HCT116 (cell line): ENCODE data around the gene ST3GAL3. TPM values are rescaled to one million over a fixed set of nuclear protein-coding genes. Genes with fewer than 3 reads are reported as not detected.

Experiments
- ATAC-seq: fragments of 200-7000 bp; cut with Tn5 transposase; 2 replicates; pipeline ENCODE4 v1.9.1; 2020; ENCODE audit warnings: mild to moderate bottlenecking, moderate library complexity
- BruUV-seq: library from RNA; stranded (reverse); fragments of 400-500 nt; replicated peaks from 2 replicates; lab custom pipeline; 2021; lab: Mats Ljungman, UMichigan
- CTCF ChIA-PET: fragments of 300-600 bp; sonication (Branson Sonifier 250); formaldehyde crosslinking; loops from one replicate; lab custom pipeline; 2021; ENCODE audit warnings: antibody characterized with exemption; lab: Charles Lee
- POLR2A ChIA-PET: fragments of 300-600, 350-600 bp; sonication (Branson Sonifier 250); formaldehyde crosslinking; loops from one replicate; lab custom pipeline; 2021; ENCODE audit warnings: antibody characterized with exemption; lab: Charles Lee
- RAD21 ChIA-PET, 2 experiments: fragments of 300-600 bp; sonication (Branson Sonifier 250); formaldehyde crosslinking; loops; one replicate each; lab custom pipeline; 2023; ENCODE audit warnings: low total read pairs in 2 of 2; ENCODE audit not compliant: uncharacterized antibody in 2 of 2, unreplicated experiment in 2 of 2, low non-redundant PET in 1 of 2; lab: Charles Lee
- DNase-seq: peaks from one replicate; pipeline ENCODE4 v3.0.0-alpha.2; 2010; ENCODE audit warnings: low read depth, low spot score
- H2AFZ ChIP-seq: fragments of 200-600 bp; shearing (Covaris generic), sonication (generic); 2 replicates; pipeline ENCODE4 v1.6.1; 2017; ENCODE audit warnings: low read depth, mixed run types, mixed read lengths, antibody characterized with exemption, low read length; ENCODE audit not compliant: poor library complexity, severe bottlenecking
- H3K27ac ChIP-seq: 2 replicates; pipeline ENCODE4 v1.5.1; 2012; ENCODE audit warnings: low read depth, low read length
- H3K27me3 ChIP-seq: fragments of 200-600 bp; sonication (generic); 2 replicates; pipeline ENCODE4 v1.6.1; 2016; ENCODE audit warnings: mixed run types, low read length, mixed read lengths; ENCODE audit not compliant: insufficient read depth
- H3K36me3 ChIP-seq, 2 experiments: fragments of 200-500 bp in 1 of 2; fragments of 200-600 bp in 1 of 2; sonication (Bioruptor generic) in 1 of 2; sonication (generic) in 1 of 2; 2 replicates each; pipeline versions ENCODE4 v1.5.1 to v1.6.1; 2014 to 2016; ENCODE audit warnings: low read length in 2 of 2, inconsistent platforms in 1 of 2, mixed read lengths in 1 of 2, mixed run types in 1 of 2; ENCODE audit not compliant: insufficient read depth in 2 of 2, control insufficient read depth in 1 of 2
- H3K4me1 ChIP-seq, 2 experiments: fragments of 200-600 bp in 1 of 2; sonication (generic) in 1 of 2; 2 replicates each; pipeline versions ENCODE4 v1.5.1 to v1.6.1; 2012 to 2017; ENCODE audit warnings: low read length in 2 of 2, inconsistent platforms in 1 of 2, mild to moderate bottlenecking in 1 of 2, mixed read lengths in 1 of 2, mixed run types in 1 of 2, moderate library complexity in 1 of 2; ENCODE audit not compliant: insufficient read depth in 2 of 2, control insufficient read depth in 1 of 2
- H3K4me2 ChIP-seq: fragments of 200-600 bp; sonication (generic); 2 replicates; pipeline ENCODE4 v1.6.1; 2017; ENCODE audit warnings: mixed run types, low read length, mixed read lengths
- H3K4me3 ChIP-seq, 2 experiments: fragments of 200-600 bp in 1 of 2; sonication (generic) in 1 of 2; replicated peaks in 1 of 2; 2 replicates each; pipeline ENCODE4 v1.5.1; 2011 to 2016; ENCODE audit warnings: low read length in 2 of 2, control low read depth in 1 of 2, low read depth in 1 of 2, mild to moderate bottlenecking in 1 of 2, mixed read lengths in 1 of 2, mixed run types in 1 of 2
- H3K79me2 ChIP-seq: fragments of 200-600 bp; sonication (generic); 2 replicates; pipeline ENCODE4 v1.6.1; 2017; ENCODE audit warnings: mild to moderate bottlenecking, mixed run types, low read length, moderate library complexity, mixed read lengths; ENCODE audit not compliant: insufficient read depth
- H3K9ac ChIP-seq: fragments of 200-600 bp; sonication (generic); 2 replicates; pipeline ENCODE4 v1.6.1; 2016; ENCODE audit warnings: low read length, mixed read lengths
- H3K9me2 ChIP-seq: fragments of 200-600 bp; sonication (generic), shearing (Covaris generic); 2 replicates; pipeline ENCODE4 v1.6.1; 2017; ENCODE audit warnings: mixed run types, mild to moderate bottlenecking, moderate library complexity; ENCODE audit not compliant: insufficient read depth
- H3K9me3 ChIP-seq, 2 experiments: fragments of 200-500 bp in 1 of 2; fragments of 200-600 bp in 1 of 2; sonication (Bioruptor generic) in 1 of 2; sonication (generic) in 1 of 2; 2 replicates each; pipeline ENCODE4 v1.6.1; 2014 to 2017; ENCODE audit warnings: low read length in 2 of 2, mixed read lengths in 2 of 2, inconsistent platforms in 1 of 2, low read depth in 1 of 2, mild to moderate bottlenecking in 1 of 2, mixed run types in 1 of 2, moderate library complexity in 1 of 2; ENCODE audit not compliant: control insufficient read depth in 1 of 2, insufficient read depth in 1 of 2
- H4K20me1 ChIP-seq: fragments of 200-600 bp; sonication (generic), shearing (Covaris generic); 2 replicates; pipeline ENCODE4 v1.6.1; 2017; ENCODE audit warnings: mixed run types, mild to moderate bottlenecking, moderate library complexity; ENCODE audit not compliant: insufficient read depth
- ATF3 ChIP-seq: IDR thresholded peaks from 2 replicates; pipeline ENCODE4 v1.6.1; 2012
- CBX3 ChIP-seq: IDR thresholded peaks from 2 replicates; pipeline ENCODE4 v1.6.1; 2012; ENCODE audit warnings: low read depth
- CEBPB ChIP-seq: IDR thresholded peaks from 2 replicates; pipeline ENCODE4 v1.6.1; 2012; ENCODE audit warnings: low read depth
- EGR1 ChIP-seq: IDR thresholded peaks from 2 replicates; pipeline ENCODE4 v1.6.1; 2012; ENCODE audit warnings: low read depth
- ELF1 ChIP-seq: IDR thresholded peaks from 2 replicates; pipeline ENCODE4 v1.6.1; 2012; ENCODE audit warnings: low read depth, borderline replicate concordance
- EZH2 ChIP-seq: fragments of 200-600 bp; sonication (generic); IDR thresholded peaks from 2 replicates; pipeline ENCODE4 v1.6.1; 2017; ENCODE audit warnings: antibody characterized with exemption, mixed run types
- EZH2phosphoT487 ChIP-seq: fragments of 200-600 bp; IDR thresholded peaks from 2 replicates; pipeline ENCODE4 v1.6.1; 2018; ENCODE audit warnings: antibody characterized with exemption, borderline replicate concordance
- FOSL1 ChIP-seq: IDR thresholded peaks from 2 replicates; pipeline ENCODE4 v1.6.1; 2012; ENCODE audit warnings: low read depth
- JUND ChIP-seq: IDR thresholded peaks from 2 replicates; pipeline ENCODE4 v1.6.1; 2012
- MAX ChIP-seq: IDR thresholded peaks from 2 replicates; pipeline ENCODE4 v1.6.1; 2012
- POLR2A ChIP-seq: IDR thresholded peaks from 2 replicates; pipeline ENCODE4 v1.7.0; 2011; ENCODE audit warnings: borderline replicate concordance; ENCODE audit not compliant: insufficient read depth, insufficient read length; ENCODE audit errors: extremely low read depth
- POLR2AphosphoS5 ChIP-seq: IDR thresholded peaks from 2 replicates; pipeline ENCODE4 v1.6.1; 2011; ENCODE audit warnings: mild to moderate bottlenecking, low read depth, low read length, moderate library complexity
- RAD21 ChIP-seq: IDR thresholded peaks from 2 replicates; pipeline ENCODE4 v1.6.1; 2012; ENCODE audit warnings: low read depth, mild to moderate bottlenecking
- REST ChIP-seq: IDR thresholded peaks from 2 replicates; pipeline ENCODE4 v1.6.1; 2012; ENCODE audit warnings: low read depth
- SIN3A ChIP-seq: IDR thresholded peaks from 2 replicates; pipeline ENCODE4 v1.6.1; 2012; ENCODE audit warnings: low read depth
- SP1 ChIP-seq: IDR thresholded peaks from 2 replicates; pipeline ENCODE4 v1.6.1; 2012; ENCODE audit warnings: low read depth
- SRF ChIP-seq: IDR thresholded peaks from 2 replicates; pipeline ENCODE4 v1.6.1; 2012; ENCODE audit warnings: low read depth
- TCF7L2 ChIP-seq: IDR thresholded peaks from 2 replicates; pipeline ENCODE4 v1.7.0; 2011; ENCODE audit warnings: borderline replicate concordance, inconsistent platforms; ENCODE audit not compliant: insufficient read depth, insufficient read length; ENCODE audit errors: extremely low read depth
- YY1 ChIP-seq: IDR thresholded peaks from 2 replicates; pipeline ENCODE4 v1.6.1; 2011; ENCODE audit warnings: low read length, low read depth, moderate library complexity, mild to moderate bottlenecking; ENCODE audit not compliant: insufficient replicate concordance; ENCODE audit errors: extremely low read depth
- ZFX ChIP-seq: fragments of 450-650 bp; IDR thresholded peaks from 2 replicates; pipeline ENCODE4 v1.6.1; 2017
- intact Hi-C: fragments of 100-400 bp; cut with micrococcal nuclease; formaldehyde crosslinking; loops from 2 replicates; pipeline ENCODE4 v1.10.0; 2022
- total RNA-seq: library from RNA; stranded (reverse); gene quantifications from one replicate; pipeline ENCODE4 v1.2.1, GENCODE V29; 2021; ENCODE audit not compliant: unreplicated experiment

The ST3GAL3 gene
- total RNA-seq, 1 experiment from 2014 or later: 7.2 TPM

- Histone ChIP-seq H3K27ac (no peak overlapping the region), H2AFZ (no peak overlapping the region), H3K4me1 (peaks cover 1 to 15% of the 10 kb centered on the region in 2 experiments; a peak in 3 of 4 replicates), H4K20me1 (no peaks in the 10 kb centered on the region), H3K36me3 (no peaks in the 10 kb centered on the region), H3K9me2 (no peaks in the 10 kb centered on the region), H3K27me3 (no peaks in the 10 kb centered on the region), H3K9me3 (no peaks in the 10 kb centered on the region), H3K4me2 (no peak overlapping the region), H3K9ac (no peak overlapping the region), H3K4me3 (no peak overlapping the region), H3K79me2 (no peaks in the 10 kb centered on the region)
- intact Hi-C loops: no loop called here
- no TSS peak for BruUV-seq
- ChIA-PET CTCF (no interaction called here), POLR2A (no interaction called here), RAD21 (no interaction called here)
- ATAC-seq (no peak), DNase-seq (no peak)
- no peak for TF ChIP-seq EZH2
- no peak for TF ChIP-seq EGR1
- TF ChIP-seq ELF1: no peak
- TF ChIP-seq POLR2AphosphoS5: no peak
- no peak for TF ChIP-seq ATF3
- no peak for TF ChIP-seq ZFX
- no peak for TF ChIP-seq SIN3A
Measured at GRCh38 chr1:43874716-43875115, 167.4 kb downstream of the ST3GAL3 start.

- POLR2A ChIA-PET: no interaction called here
- DNase-seq: no peak
- Histone ChIP-seq H3K4me2 (no peak overlapping the region), H3K4me1 (peaks cover 7 to 21% of the 10 kb centered on the region in 2 experiments; a peak in 3 of 4 replicates), H3K9me3 (no peaks in the 10 kb centered on the region), H3K79me2 (no peaks in the 10 kb centered on the region), H3K27ac (no peak overlapping the region)
- no TSS peak for BruUV-seq
- TF ChIP-seq JUND (no peak), REST (no peak), SIN3A (no peak), RAD21 (no peak), POLR2AphosphoS5 (no peak), TCF7L2 (no peak), FOSL1 (no peak), SRF (no peak), YY1 (no peak), ZFX (no peak), SP1 (no peak), EZH2phosphoT487 (no peak), POLR2A (no peak), EZH2 (no peak), EGR1 (no peak), MAX (no peak), CBX3 (no peak), CEBPB (no peak)
- TF ChIP-seq, all 23 proteins: peak for 0
- intact Hi-C loops: no loop called here
- Histone ChIP-seq H3K9me2 (no peaks in the 10 kb centered on the region), H3K9ac (no peak overlapping the region), H2AFZ (no peak overlapping the region), H4K20me1 (no peaks in the 10 kb centered on the region), H3K36me3 (no peaks in the 10 kb centered on the region), H3K4me3 (no peak overlapping the region), H3K27me3 (no peaks in the 10 kb centered on the region)
- ChIA-PET CTCF (no interaction called here), RAD21 (no interaction called here)
- no peak for ATAC-seq
Measured at GRCh38 chr1:43875331-43875730, 168.0 kb downstream of the ST3GAL3 start.
